Measurements from ENCODE around the gene TOMM5. TPM values are rescaled to one million over a fixed set of nuclear protein-coding genes. Genes with fewer than 3 reads are reported as not detected.

Gene TOMM5
- total and polyA plus RNA-seq, 9 donors = 47.5 to 106 (median 64.8) TPM

GRCh38 chr9:37563806-37564513 lies 28.4 kb downstream of the TOMM5 start:
- intact Hi-C loops (cut with DNase I) = no loop called here
- WGBS, 3 donors = 65 to 97% (median 67%) methylated on average over 3 of the region's 3 CpGs

GRCh38 chr9:37562826-37563225 lies 29.6 kb downstream of the TOMM5 start:
- intact Hi-C loops (cut with DNase I) = no loop called here

More at GRCh38 chr9:37563806-37564513, 28.4 kb downstream of the TOMM5 start:
- Histone ChIP-seq H3K36me3 (no peaks in the 10 kb centered on the region), H3K27ac (no peak overlapping the region), H3K4me3 (no peak overlapping the region), H3K4me1 (ENCODE audit: insufficient read depth) (no peaks in the 10 kb centered on the region), H3K9me3 (no peaks in the 10 kb centered on the region), H3K27me3 (no peaks in the 10 kb centered on the region)
- TF ChIP-seq POLR2A (IDR thresholded peaks at IDR 0.05) = no peak
- TF ChIP-seq EP300 (IDR thresholded peaks at IDR 0.05) = no peak
- TF ChIP-seq CTCF (IDR thresholded peaks at IDR 0.05) = no peak
- no peak for DNase-seq

GRCh38 chr9:37561682-37562081 lies 30.7 kb downstream of the TOMM5 start:
- Histone ChIP-seq H3K36me3 (no peaks in the 10 kb centered on the region), H3K27ac (no peak overlapping the region), H3K9me3 (no peaks in the 10 kb centered on the region), H3K27me3 (no peaks in the 10 kb centered on the region), H3K4me1 (ENCODE audit: insufficient read depth) (no peaks in the 10 kb centered on the region), H3K4me3 (no peak overlapping the region)
- no peak for DNase-seq
- no peak for TF ChIP-seq CTCF (IDR thresholded peaks at IDR 0.05)
- TF ChIP-seq EP300 (IDR thresholded peaks at IDR 0.05) = no peak
- TF ChIP-seq POLR2A (IDR thresholded peaks at IDR 0.05) = no peak
- intact Hi-C loops (cut with DNase I) = loop anchor here in 1 of 4 donors (1.0 kb wide), 1 partner anchor 28 kb away; no protein-coding TSS in a partner anchor
- WGBS, 3 donors = 55 to 80% (median 70%) methylated on average over 2 of the region's 2 CpGs

More at GRCh38 chr9:37562826-37563225, 29.6 kb downstream of the TOMM5 start:
- 92 to 94% (median 94%) methylated on average over 1 of the region's 1 CpG for WGBS, 3 donors
- H3K9me3 ChIP-seq = no peaks in the 10 kb centered on the region
- H3K36me3 ChIP-seq = no peaks in the 10 kb centered on the region
- TF ChIP-seq POLR2A (IDR thresholded peaks at IDR 0.05) (no peak), CTCF (IDR thresholded peaks at IDR 0.05) (no peak), EP300 (IDR thresholded peaks at IDR 0.05) (no peak)
- no peak overlapping the region for H3K4me3 ChIP-seq
- no peak for DNase-seq
- H3K27me3 ChIP-seq = no peaks in the 10 kb centered on the region
- H3K27ac ChIP-seq = no peak overlapping the region
- H3K4me1 ChIP-seq (ENCODE audit: insufficient read depth) = no peaks in the 10 kb centered on the region

GRCh38 chr9:37559855-37560592 lies 32.4 kb downstream of the TOMM5 start:
- TF ChIP-seq EP300 (IDR thresholded peaks at IDR 0.05) (no peak), CTCF (IDR thresholded peaks at IDR 0.05) (no peak)
- H3K27ac ChIP-seq = no peak overlapping the region
- no peaks in the 10 kb centered on the region for H3K36me3 ChIP-seq
- no peaks in the 10 kb centered on the region for H3K27me3 ChIP-seq
- no peaks in the 10 kb centered on the region for H3K9me3 ChIP-seq
- 95 to 97% (median 96%) methylated on average over 5 of the region's 5 CpGs for WGBS, 3 donors
- H3K4me3 ChIP-seq = no peak overlapping the region
- DNase-seq = no peak
- intact Hi-C loops (cut with DNase I) = no loop called here
- H3K4me1 ChIP-seq (ENCODE audit: insufficient read depth) = no peaks in the 10 kb centered on the region
